ENCODE measurements around the gene AFAP1L2. TPM values are rescaled to one million over a fixed set of nuclear protein-coding genes. Genes with fewer than 3 reads are reported as not detected.

AFAP1L2 gene
- polyA plus RNA-seq, 3 donors = 0.01 to 0.43 TPM; not detected in 1

DNA sequence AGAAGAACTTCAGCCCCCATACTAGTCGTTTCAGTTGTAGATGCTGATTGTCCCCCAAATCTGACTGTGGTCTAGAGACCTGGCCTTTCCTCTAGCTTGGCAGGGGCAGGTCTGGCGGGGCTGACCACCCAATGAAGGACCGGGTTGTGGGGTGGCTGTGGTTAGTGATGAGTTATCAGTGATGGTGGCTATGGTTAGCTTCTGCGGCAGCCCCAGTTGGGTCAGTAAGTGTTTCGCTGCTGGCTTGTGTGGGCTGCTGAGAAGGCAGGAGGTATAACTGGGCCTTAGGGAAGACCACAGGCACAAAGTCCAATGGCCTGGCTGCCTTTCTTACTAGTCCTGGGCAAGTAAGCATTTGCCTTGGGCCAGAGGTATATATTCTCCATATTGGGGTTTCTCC, 143.9 kb downstream of the AFAP1L2 start:
- Histone ChIP-seq H3K4me3 (replicated peaks in 1 of 3; ENCODE audit: low read depth in 2 of 3, low read length in 3 of 3) (no peak overlapping the region), H3K4me1 (ENCODE audit: control insufficient read depth in 1 of 2, insufficient read depth in 2 of 2, low read length in 2 of 2) (no peaks in the 10 kb centered on the region), H3K4me2 (replicated peaks; ENCODE audit: extremely low read depth, low read length, poor library complexity, severe bottlenecking) (no peak overlapping the region), H3K79me2 (ENCODE audit: insufficient read depth, low read length) (no peaks in the 10 kb centered on the region), H2AFZ (ENCODE audit: insufficient read depth, low read depth, low read length, poor library complexity, severe bottlenecking) (no peak overlapping the region), H3K27me3 (ENCODE audit: control insufficient read depth in 2 of 2, insufficient read depth in 2 of 2, low read length in 2 of 2) (no peaks in the 10 kb centered on the region), H3K36me3 (replicated peaks in 1 of 2; ENCODE audit: control insufficient read depth in 1 of 2, insufficient read depth in 2 of 2, low read length in 2 of 2) (no peaks in the 10 kb centered on the region), H3K9ac (ENCODE audit: insufficient read depth, low read length, poor library complexity, severe bottlenecking) (no peak overlapping the region), H3K9me3 (replicated peaks in 1 of 2; ENCODE audit: control insufficient read depth in 1 of 2, insufficient read depth in 1 of 2, low read length in 2 of 2) (no peaks in the 10 kb centered on the region), H3K27ac (ENCODE audit: low read depth in 1 of 2, low read length in 2 of 2) (no peak overlapping the region), H4K20me1 (ENCODE audit: insufficient read depth, low read length) (no peaks in the 10 kb centered on the region)
- WGBS (ENCODE audit: insufficient coverage) = 100% methylated on average over 4 of the region's 5 CpGs
- Mint-ChIP-seq H3K27me3 (ENCODE audit: low read depth in 3 of 3) (peaks cover 1 to 5% (median 5%) of the 10 kb centered on the region in 3 donors), H3K36me3 (no peaks in the 10 kb centered on the region), H3K9me3 (peaks cover 0 to 2% (median 0%) of the 10 kb centered on the region in 7 donors), H3K4me3 (no peak overlapping the region), H3K27ac (no peak overlapping the region), H3K4me1 (no peaks in the 10 kb centered on the region)
- intact Hi-C loops (cut with micrococcal nuclease) = no loop called here
- no peak for DNase-seq
- TF ChIP-seq, protein P1, sequence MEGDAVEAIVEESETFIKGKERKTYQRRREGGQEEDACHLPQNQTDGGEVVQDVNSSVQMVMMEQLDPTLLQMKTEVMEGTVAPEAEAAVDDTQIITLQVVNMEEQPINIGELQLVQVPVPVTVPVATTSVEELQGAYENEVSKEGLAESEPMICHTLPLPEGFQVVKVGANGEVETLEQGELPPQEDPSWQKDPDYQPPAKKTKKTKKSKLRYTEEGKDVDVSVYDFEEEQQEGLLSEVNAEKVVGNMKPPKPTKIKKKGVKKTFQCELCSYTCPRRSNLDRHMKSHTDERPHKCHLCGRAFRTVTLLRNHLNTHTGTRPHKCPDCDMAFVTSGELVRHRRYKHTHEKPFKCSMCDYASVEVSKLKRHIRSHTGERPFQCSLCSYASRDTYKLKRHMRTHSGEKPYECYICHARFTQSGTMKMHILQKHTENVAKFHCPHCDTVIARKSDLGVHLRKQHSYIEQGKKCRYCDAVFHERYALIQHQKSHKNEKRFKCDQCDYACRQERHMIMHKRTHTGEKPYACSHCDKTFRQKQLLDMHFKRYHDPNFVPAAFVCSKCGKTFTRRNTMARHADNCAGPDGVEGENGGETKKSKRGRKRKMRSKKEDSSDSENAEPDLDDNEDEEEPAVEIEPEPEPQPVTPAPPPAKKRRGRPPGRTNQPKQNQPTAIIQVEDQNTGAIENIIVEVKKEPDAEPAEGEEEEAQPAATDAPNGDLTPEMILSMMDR (IDR thresholded peaks at IDR 0.05) = no peak

DNA sequence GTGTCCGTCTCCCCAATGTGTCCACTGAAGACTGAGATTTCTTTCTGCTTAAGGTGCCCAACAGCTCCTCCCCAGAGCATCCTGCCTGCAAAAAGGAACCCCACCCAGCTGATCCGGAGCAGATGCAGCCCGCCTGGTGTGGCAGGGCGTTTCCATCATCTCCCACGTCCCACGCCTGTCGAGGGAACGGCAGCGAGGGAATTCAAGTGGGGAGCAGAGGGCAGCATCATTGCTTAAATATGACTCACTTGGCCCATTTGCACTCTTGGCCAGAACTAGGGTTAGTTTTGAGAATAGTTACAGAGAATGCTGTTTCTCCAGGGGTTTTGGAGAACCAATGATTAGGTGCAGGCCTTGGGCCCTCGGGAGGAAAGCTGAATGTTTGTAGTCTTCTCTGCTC, 144.5 kb downstream of the AFAP1L2 start:
- TF ChIP-seq, protein P1 (IDR thresholded peaks at IDR 0.05) = no peak
- no peak for DNase-seq
- no peak overlapping the region for H3K4me3 ChIP-seq (replicated peaks in 1 of 3; ENCODE audit: low read depth in 2 of 3, low read length in 3 of 3)
- intact Hi-C loops (cut with micrococcal nuclease) = no loop called here
- no peak overlapping the region for H2AFZ ChIP-seq (ENCODE audit: insufficient read depth, low read depth, low read length, poor library complexity, severe bottlenecking)
- H3K27me3 ChIP-seq (ENCODE audit: control insufficient read depth in 2 of 2, insufficient read depth in 2 of 2, low read length in 2 of 2) = no peaks in the 10 kb centered on the region
- Mint-ChIP-seq H3K27me3 (ENCODE audit: low read depth in 3 of 3) (peaks cover 1 to 8% (median 5%) of the 10 kb centered on the region in 3 donors), H3K4me3 (no peak overlapping the region), H3K9me3 (peaks cover 0 to 2% (median 0%) of the 10 kb centered on the region in 7 donors), H3K4me1 (no peaks in the 10 kb centered on the region), H3K36me3 (no peaks in the 10 kb centered on the region), H3K27ac (no peak overlapping the region)
- H4K20me1 ChIP-seq (ENCODE audit: insufficient read depth, low read length) = no peaks in the 10 kb centered on the region
- H3K4me1 ChIP-seq (ENCODE audit: control insufficient read depth in 1 of 2, insufficient read depth in 2 of 2, low read length in 2 of 2) = no peaks in the 10 kb centered on the region
- H3K9me3 ChIP-seq (replicated peaks in 1 of 2; ENCODE audit: control insufficient read depth in 1 of 2, insufficient read depth in 1 of 2, low read length in 2 of 2) = no peaks in the 10 kb centered on the region
- no peak overlapping the region for H3K9ac ChIP-seq (ENCODE audit: insufficient read depth, low read length, poor library complexity, severe bottlenecking)
- H3K79me2 ChIP-seq (ENCODE audit: insufficient read depth, low read length) = no peaks in the 10 kb centered on the region
- no peaks in the 10 kb centered on the region for H3K36me3 ChIP-seq (replicated peaks in 1 of 2; ENCODE audit: control insufficient read depth in 1 of 2, insufficient read depth in 2 of 2, low read length in 2 of 2)
- 97% methylated on average over 10 of the region's 10 CpGs for WGBS (ENCODE audit: insufficient coverage)
- H3K27ac ChIP-seq (ENCODE audit: low read depth in 1 of 2, low read length in 2 of 2) = no peak overlapping the region
- H3K4me2 ChIP-seq (replicated peaks; ENCODE audit: extremely low read depth, low read length, poor library complexity, severe bottlenecking) = no peak overlapping the region
